ENCODE measurements around the gene HOXB3. TPM values are rescaled to one million over a fixed set of nuclear protein-coding genes. Genes with fewer than 3 reads are reported as not detected.
A peak's percentile ranks its signal among the peaks of the same experiment; 100 is the strongest.
"Not testable (repeated sequence)": the region's sequence is repeated elsewhere in the genome, so short reads cannot be mapped to it uniquely, and the experiment has no call there.

The HOXB3 gene
- total and polyA plus RNA-seq, 12 donors: 2.3 to 28.8 (median 8.8) TPM

DNA sequence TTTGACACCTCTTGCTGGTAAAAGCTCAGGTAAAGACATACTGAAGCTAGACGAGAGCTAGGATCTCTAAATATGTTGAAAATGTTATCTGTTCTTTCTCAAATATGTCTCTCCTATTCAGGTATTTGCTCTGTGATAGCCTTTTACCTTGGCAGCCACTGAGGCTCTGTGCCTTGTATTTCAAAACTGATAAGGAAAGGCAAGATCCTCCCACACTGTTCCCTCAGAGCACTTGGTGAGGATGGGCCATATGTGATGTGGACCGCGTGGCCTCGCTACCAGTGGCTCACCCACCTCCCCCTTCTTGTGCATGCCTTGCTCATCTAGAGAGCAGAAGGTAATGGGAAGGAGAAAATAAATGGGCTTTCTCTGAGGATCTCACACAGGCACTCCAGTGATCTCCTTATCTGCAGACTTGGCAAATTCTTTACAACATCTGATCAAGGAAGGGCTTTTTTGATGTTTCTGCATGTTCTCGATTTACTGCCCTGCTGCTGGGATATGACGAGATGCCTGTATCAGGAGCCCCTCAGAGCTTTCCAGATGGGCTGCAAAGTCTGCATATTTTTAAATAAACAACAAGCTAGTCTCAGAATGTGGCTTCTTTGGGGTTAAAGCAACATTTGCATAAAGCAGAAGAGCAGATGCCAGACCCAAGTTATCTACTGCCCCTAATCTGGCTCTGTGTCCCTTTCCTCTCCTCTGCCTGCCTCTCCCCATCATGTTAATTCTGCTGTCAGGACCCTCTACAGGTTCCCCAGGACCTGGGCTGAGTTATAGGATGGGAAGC lies 76.2 kb downstream of the HOXB3 start:
- peak overlapping the region in 1 of 4 donors; percentile 1 for H3K4me3 ChIP-seq
- H3K9me3 ChIP-seq (replicated peaks in 1 of 3): no peaks in the 10 kb centered on the region
- no peaks in the 10 kb centered on the region for H3K4me1 ChIP-seq (replicated peaks in 1 of 2)
- no peaks in the 10 kb centered on the region for H3K27me3 ChIP-seq
- H3K36me3 ChIP-seq (replicated peaks in 1 of 2): no peaks in the 10 kb centered on the region
- intact Hi-C loops (cut with DNase I): no loop called here
- 79 to 83% (median 82%) methylated on average over 6 of the region's 6 CpGs for WGBS, 4 donors
- no peak overlapping the region for H3K27ac ChIP-seq
- DNase-seq: no peak
- TF ChIP-seq POLR2A (IDR thresholded peaks at IDR 0.05): no peak
- no peak for TF ChIP-seq CTCF (IDR thresholded peaks at IDR 0.05)

- TF ChIP-seq CTCF (IDR thresholded peaks at IDR 0.05) (no peak), POLR2A (IDR thresholded peaks at IDR 0.05) (no peak)
- H3K4me3 ChIP-seq: peak overlapping the region in 1 of 4 donors; percentile 1
- no peak for DNase-seq
- intact Hi-C loops (cut with DNase I): no loop called here
- no peaks in the 10 kb centered on the region for H3K27me3 ChIP-seq
- H3K4me1 ChIP-seq (replicated peaks in 1 of 2): no peaks in the 10 kb centered on the region
- no peaks in the 10 kb centered on the region for H3K9me3 ChIP-seq (replicated peaks in 1 of 3)
- H3K36me3 ChIP-seq (replicated peaks in 1 of 2): no peaks in the 10 kb centered on the region
- H3K27ac ChIP-seq: no peak overlapping the region
- 47 to 84% (median 71%) methylated on average over 7 of the region's 7 CpGs for WGBS, 4 donors
Observed at GRCh38 chr17:48513097-48513496, 76.9 kb downstream of the HOXB3 start.

- H3K4me1 ChIP-seq (replicated peaks in 1 of 2): peaks cover 0 to 6% of the 10 kb centered on the region in 2 donors
- WGBS, 4 donors: 63 to 73% (median 70%) methylated on average over 7 of the region's 7 CpGs
- no peaks in the 10 kb centered on the region for H3K9me3 ChIP-seq (replicated peaks in 1 of 3)
- TF ChIP-seq CTCF (IDR thresholded peaks at IDR 0.05): no peak
- TF ChIP-seq POLR2A (IDR thresholded peaks at IDR 0.05): no peak
- intact Hi-C loops (cut with DNase I): no loop called here
- H3K36me3 ChIP-seq (replicated peaks in 1 of 2): no peaks in the 10 kb centered on the region
- DNase-seq: no peak
- no peak overlapping the region for H3K4me3 ChIP-seq
- H3K27me3 ChIP-seq: no peaks in the 10 kb centered on the region
- H3K27ac ChIP-seq: no peak overlapping the region
Observed at GRCh38 chr17:48510761-48511604, 79.1 kb downstream of the HOXB3 start.

DNA sequence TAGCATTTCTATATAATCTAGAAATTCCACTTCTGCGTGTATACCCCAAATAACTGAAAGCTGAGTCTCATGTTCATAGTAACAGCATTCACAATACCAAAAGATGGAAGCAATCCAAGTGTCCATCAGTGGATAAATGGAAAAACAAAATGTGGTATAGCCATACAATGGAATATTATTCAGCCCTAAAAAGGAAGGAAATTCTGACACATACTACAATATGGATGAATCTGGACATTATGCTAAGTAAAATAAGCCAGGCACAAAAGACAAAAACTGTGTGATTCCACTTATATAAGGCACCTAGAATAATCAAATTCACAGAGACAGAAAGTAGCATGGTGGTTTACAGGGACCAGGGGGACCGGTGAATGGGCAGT lies 79.7 kb downstream of the HOXB3 start:
- H3K4me3 ChIP-seq: no peak overlapping the region
- DNase-seq: no peak
- intact Hi-C loops (cut with DNase I): no loop called here
- no peaks in the 10 kb centered on the region for H3K36me3 ChIP-seq (replicated peaks in 1 of 2)
- peaks cover 0 to 11% of the 10 kb centered on the region in 2 donors for H3K4me1 ChIP-seq (replicated peaks in 1 of 2)
- no peak for TF ChIP-seq POLR2A (IDR thresholded peaks at IDR 0.05)
- no peak for TF ChIP-seq CTCF (IDR thresholded peaks at IDR 0.05)
- no peaks in the 10 kb centered on the region for H3K9me3 ChIP-seq (replicated peaks in 1 of 3)
- no peak overlapping the region for H3K27ac ChIP-seq
- no peaks in the 10 kb centered on the region for H3K27me3 ChIP-seq
- 72 to 77% (median 74%) methylated on average over 2 of the region's 2 CpGs for WGBS, 4 donors

DNA sequence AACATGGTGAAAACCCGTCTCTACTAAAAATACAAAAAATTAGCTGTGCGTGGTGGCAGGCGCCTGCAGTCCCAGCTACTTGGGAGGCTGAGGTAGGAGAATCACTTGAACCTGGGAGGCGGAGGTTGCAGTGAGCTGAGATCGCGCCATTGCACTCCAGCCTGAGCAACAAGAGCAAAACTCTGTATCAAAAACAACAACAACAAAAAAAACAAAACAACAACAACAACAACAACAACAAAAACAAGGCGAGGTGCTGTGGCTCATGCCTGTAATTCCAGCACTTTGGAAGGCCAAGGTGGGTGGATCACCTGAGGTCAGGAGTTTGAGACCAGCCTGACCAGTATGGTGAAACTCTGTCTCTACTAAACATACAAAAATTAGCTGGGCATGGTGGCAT lies 80.3 kb downstream of the HOXB3 start:
- H3K4me3 ChIP-seq; intact Hi-C loops (cut with DNase I); H3K9me3 ChIP-seq (replicated peaks in 1 of 3); DNase-seq; H3K27me3 ChIP-seq; H3K27ac ChIP-seq; H3K36me3 ChIP-seq (replicated peaks in 1 of 2): not testable (repeated sequence)
- WGBS, 4 donors: 88 to 100% (median 94%) methylated on average over 7 of the region's 7 CpGs
- peaks cover 0 to 11% of the 10 kb centered on the region in 2 donors for H3K4me1 ChIP-seq (replicated peaks in 1 of 2)
